ENCODE data around the gene ODR4. TPM values are rescaled to one million over a fixed set of nuclear protein-coding genes. Genes with fewer than 3 reads are reported as not detected.

The ODR4 gene
- total RNA-seq, 1 experiment from 2014 or later = 19.6 TPM

GRCh38 chr1:186374303-186375151 is 1.1 kb upstream of the ODR4 start:
- peak overlapping the region; percentile 86 for H3K4me2 ChIP-seq
- POLR2A ChIA-PET (ENCODE audit: unreplicated experiment) = interaction anchor here (0.6 to 0.9 kb wide), 9 partner anchors 12 to 1550 kb away, joined by 3 to 5 read pairs (median 4); partner anchors contain the start of gene PTGS2
- H3K9me2 ChIP-seq (ENCODE audit: insufficient read depth) = no peaks in the 10 kb centered on the region
- peak overlapping the region; percentile 87 for H2AFZ ChIP-seq
- peak; percentile 8 to 52 for DNase-seq
- intact Hi-C loops (cut with micrococcal nuclease; ENCODE audit: unreplicated experiment) = loop anchor here (1.0 kb wide), 2 partner anchors 306 to 612 kb away; partner anchors contain the start of gene PTGS2
- H3K27ac ChIP-seq = peak overlapping the region; percentile 93
- peak overlapping the region; percentile 92 for H3K4me3 ChIP-seq
- BruUV-seq (replicated peaks) = TSS peak; percentile 81
- H4K20me1 ChIP-seq (ENCODE audit: insufficient read depth) = peaks cover 6% of the 10 kb centered on the region
- peaks cover 77% of the 10 kb centered on the region for H3K79me2 ChIP-seq (ENCODE audit: low read depth)
- H3K4me1 ChIP-seq (replicated peaks; ENCODE audit: insufficient read depth) = peaks cover 25% of the 10 kb centered on the region; the same call in 1 of the 2 replicates
- TF ChIP-seq EZH2 (IDR thresholded peaks at IDR 0.05; ENCODE audit: low read depth) (no peak), CTCF (conservative IDR thresholded peaks at IDR 0.05) (no peak)
- peaks cover 42% of the 10 kb centered on the region for H3K36me3 ChIP-seq (ENCODE audit: low read depth)
- peaks cover 9% of the 10 kb centered on the region; the same call in 1 of the 2 replicates for H3F3A ChIP-seq (ENCODE audit: insufficient read depth, low read depth)
- H3K9me3 ChIP-seq (ENCODE audit: insufficient read depth, low read depth) = no peaks in the 10 kb centered on the region
- no peaks in the 10 kb centered on the region for H3K27me3 ChIP-seq (ENCODE audit: insufficient read depth, low read depth)
- CTCF ChIA-PET = interaction anchor here (0.6 to 0.9 kb wide), 8 partner anchors 30 to 622 kb away, joined by 3 to 9 read pairs (median 4); partner anchors contain the start of gene PTGS2

- intact Hi-C loops (cut with micrococcal nuclease; ENCODE audit: unreplicated experiment) = loop anchor here (1.0 kb wide), 2 partner anchors 304 to 610 kb away; partner anchors contain the start of gene PTGS2
- TSS peak; percentile 64 for BruUV-seq (replicated peaks)
- Histone ChIP-seq H3K9me3 (ENCODE audit: insufficient read depth, low read depth) (no peaks in the 10 kb centered on the region), H4K20me1 (ENCODE audit: insufficient read depth) (peaks cover 6% of the 10 kb centered on the region), H3K4me1 (replicated peaks; ENCODE audit: insufficient read depth) (peaks cover 25% of the 10 kb centered on the region; the same call in 1 of the 2 replicates), H3K4me3 (peak overlapping the region; percentile 92), H3K9me2 (ENCODE audit: insufficient read depth) (no peaks in the 10 kb centered on the region), H3K36me3 (ENCODE audit: low read depth) (peaks cover 38% of the 10 kb centered on the region), H3K27me3 (ENCODE audit: insufficient read depth, low read depth) (no peaks in the 10 kb centered on the region), H2AFZ (peak overlapping the region; percentile 76), H3K27ac (peak overlapping the region; percentile 93), H3F3A (ENCODE audit: insufficient read depth, low read depth) (peaks cover 9% of the 10 kb centered on the region; the same call in 1 of the 2 replicates), H3K4me2 (peak overlapping the region; percentile 97), H3K79me2 (ENCODE audit: low read depth) (peaks cover 80% of the 10 kb centered on the region)
- no peak for DNase-seq
- POLR2A ChIA-PET (ENCODE audit: unreplicated experiment) = interaction anchor here (0.6 kb wide), 1 partner anchor 680 kb away, joined by 17 read pairs; no protein-coding TSS in a partner anchor
- CTCF ChIA-PET = interaction anchor here (0.7 to 0.9 kb wide), 2 partner anchors 230 to 1090 kb away, joined by 3 to 5 read pairs; no protein-coding TSS in a partner anchor
- no peak for TF ChIP-seq CTCF (conservative IDR thresholded peaks at IDR 0.05)
- no peak for TF ChIP-seq EZH2 (IDR thresholded peaks at IDR 0.05; ENCODE audit: low read depth)
These were observed 286 bp downstream of the ODR4 start for GRCh38 chr1:186375929-186376319.

GRCh38 chr1:186386725-186387383 is 11.2 kb downstream of the ODR4 start:
- CTCF ChIA-PET = no interaction called here
- no peak overlapping the region for H3K4me3 ChIP-seq
- H3K9me3 ChIP-seq (ENCODE audit: insufficient read depth, low read depth) = no peaks in the 10 kb centered on the region
- intact Hi-C loops (cut with micrococcal nuclease; ENCODE audit: unreplicated experiment) = no loop called here
- H3F3A ChIP-seq (ENCODE audit: insufficient read depth, low read depth) = no peaks in the 10 kb centered on the region
- no peak overlapping the region for H3K27ac ChIP-seq
- no peaks in the 10 kb centered on the region for H3K27me3 ChIP-seq (ENCODE audit: insufficient read depth, low read depth)
- no peak for TF ChIP-seq EZH2 (IDR thresholded peaks at IDR 0.05; ENCODE audit: low read depth)
- TF ChIP-seq CTCF (conservative IDR thresholded peaks at IDR 0.05) = no peak
- no peaks in the 10 kb centered on the region for H4K20me1 ChIP-seq (ENCODE audit: insufficient read depth)
- H3K9me2 ChIP-seq (ENCODE audit: insufficient read depth) = no peaks in the 10 kb centered on the region
- H3K4me1 ChIP-seq (replicated peaks; ENCODE audit: insufficient read depth) = no peaks in the 10 kb centered on the region
- H3K36me3 ChIP-seq (ENCODE audit: low read depth) = peaks cover 41% of the 10 kb centered on the region
- no peak for DNase-seq
- H2AFZ ChIP-seq = no peak overlapping the region
- no TSS peak for BruUV-seq (replicated peaks)
- H3K79me2 ChIP-seq (ENCODE audit: low read depth) = no peaks in the 10 kb centered on the region
- no peak overlapping the region for H3K4me2 ChIP-seq
- POLR2A ChIA-PET (ENCODE audit: unreplicated experiment) = interaction anchor here (0.5 kb wide), 1 partner anchor 12 kb away, joined by 5 read pairs; the partner anchor contains the start of gene TPR
